HepG2 (cell line): ENCODE results near the gene POU1F1. TPM values are rescaled to one million over a fixed set of nuclear protein-coding genes. Genes with fewer than 3 reads are reported as not detected.
A peak's percentile ranks its signal among the peaks of the same experiment; 100 is the strongest.

ENCODE experiments used
- AGO2 ChIP-seq: fragments of 200-400 bp; formaldehyde crosslinking; optimal IDR thresholded peaks from 2 replicates; pipeline ENCODE3; 2017; ENCODE audit warnings: mild to moderate bottlenecking, low read depth, low read length, moderate library complexity
- ATF2 ChIP-seq: sonication (generic); formaldehyde crosslinking; IDR thresholded peaks from 2 replicates; pipeline ENCODE4 v1.4.0; 2020; ENCODE audit warnings: missing genetic modification reagents
- CEBPG ChIP-seq: IDR thresholded peaks from 2 replicates; pipeline ENCODE4 v1.6.1; 2016
- CREB1 ChIP-seq, 2 experiments: fragments of 450-650 bp in 1 of 2; IDR thresholded peaks; 2 replicates each; pipeline ENCODE4 v1.6.1; 2016 to 2017; ENCODE audit warnings: control low read depth in 1 of 2, mild to moderate bottlenecking in 1 of 2, missing compliant biosample characterization in 1 of 2, missing genetic modification characterization in 1 of 2
- CREM ChIP-seq, 2 experiments: sonication (generic) in 1 of 2; formaldehyde crosslinking in 1 of 2; IDR thresholded peaks; 2 replicates each; pipeline versions ENCODE4 v1.4.0 to v1.6.1; 2016 to 2020; ENCODE audit warnings: antibody characterized with exemption in 1 of 2, mild to moderate bottlenecking in 1 of 2, missing genetic modification reagents in 1 of 2
- ELF3 ChIP-seq: IDR thresholded peaks from 2 replicates; pipeline ENCODE4 v1.6.1; 2016; ENCODE audit warnings: missing genetic modification reagents, missing compliant biosample characterization
- EP300 ChIP-seq, 3 experiments: sonication (generic) in 1 of 3; formaldehyde crosslinking in 1 of 3; IDR thresholded peaks; 2 replicates each; pipeline versions ENCODE4 v1.5.1 to v1.6.1; 2011 to 2020; ENCODE audit warnings: low read depth in 2 of 3, low read length in 2 of 3, borderline replicate concordance in 1 of 3, improper control_type of control experiment in 1 of 3, mild to moderate bottlenecking in 1 of 3, missing genetic modification reagents in 1 of 3, moderate library complexity in 1 of 3
- FIP1L1 ChIP-seq: fragments of 200-400 bp; formaldehyde crosslinking; IDR thresholded peaks from 2 replicates; pipeline ENCODE4 v1.6.1; 2018; ENCODE audit warnings: low read depth, mild to moderate bottlenecking, low read length, moderate library complexity, borderline replicate concordance; ENCODE audit not compliant: insufficient read depth
- HMGA1 ChIP-seq: sonication (generic); formaldehyde crosslinking; conservative IDR thresholded peaks from 2 replicates; pipeline ENCODE4 v1.4.0; 2020; ENCODE audit warnings: missing genetic modification reagents
- MIXL1 ChIP-seq: IDR thresholded peaks from 2 replicates; pipeline ENCODE4 v1.6.1; 2016
- NCOA1 ChIP-seq: sonication (generic); formaldehyde crosslinking; IDR thresholded peaks from 2 replicates; pipeline ENCODE4 v1.9.0; 2021; ENCODE audit warnings: missing genetic modification reagents
- NFATC3 ChIP-seq: sonication (generic); formaldehyde crosslinking; IDR thresholded peaks from 2 replicates; pipeline ENCODE4 v1.5.1; 2020; ENCODE audit warnings: mild to moderate bottlenecking, missing genetic modification reagents
- NONO ChIP-seq, 2 experiments: fragments of 450-650 bp in 1 of 2; sonication (generic) in 1 of 2; formaldehyde crosslinking in 1 of 2; IDR thresholded peaks in 1 of 2; conservative IDR thresholded peaks in 1 of 2; 2 replicates each; pipeline versions ENCODE4 v1.6.1 to v1.8.0; 2017 to 2022; ENCODE audit warnings: mild to moderate bottlenecking in 1 of 2, missing genetic modification reagents in 1 of 2, moderate library complexity in 1 of 2
- PAWR ChIP-seq: sonication (generic); formaldehyde crosslinking; IDR thresholded peaks from 2 replicates; pipeline ENCODE4 v1.4.0; 2020; ENCODE audit warnings: missing genetic modification reagents, mild to moderate bottlenecking, borderline replicate concordance
- PHF21A ChIP-seq: sonication (generic); formaldehyde crosslinking; IDR thresholded peaks from 2 replicates; pipeline ENCODE4 v1.5.0; 2020; ENCODE audit warnings: mild to moderate bottlenecking, missing genetic modification reagents
- POGZ ChIP-seq: sonication (generic); formaldehyde crosslinking; IDR thresholded peaks from 2 replicates; pipeline ENCODE4 v1.4.0; 2020; ENCODE audit warnings: mild to moderate bottlenecking, missing genetic modification reagents
- ZIK1 ChIP-seq: sonication (generic); formaldehyde crosslinking; IDR thresholded peaks from 2 replicates; pipeline ENCODE4 v1.5.0; 2020; ENCODE audit warnings: mild to moderate bottlenecking, low read depth, missing genetic modification reagents, borderline replicate concordance
- ZNF235 ChIP-seq: sonication (generic); formaldehyde crosslinking; IDR thresholded peaks from 2 replicates; pipeline ENCODE4 v1.8.1; 2023; ENCODE audit warnings: mild to moderate bottlenecking, missing genetic modification reagents, borderline replicate concordance
- ZNF383 ChIP-seq: sonication (generic); formaldehyde crosslinking; IDR thresholded peaks from 2 replicates; pipeline ENCODE4 v1.4.0; 2020; ENCODE audit warnings: missing genetic modification reagents, mild to moderate bottlenecking, borderline replicate concordance
- ZNF678 ChIP-seq: sonication (generic); formaldehyde crosslinking; IDR thresholded peaks from 2 replicates; pipeline ENCODE4 v1.4.0; 2020; ENCODE audit warnings: mild to moderate bottlenecking, missing genetic modification reagents
- ZNF777 ChIP-seq: sonication (generic); formaldehyde crosslinking; IDR thresholded peaks from 2 replicates; pipeline ENCODE4 v1.4.0; 2020; ENCODE audit warnings: missing genetic modification reagents
- polyA plus RNA-seq, 8 experiments: library from polyadenylated mRNA; depleted of rRNA in 3 of 8; stranded (reverse) in 7 of 8; unstranded in 1 of 8; fragments of >200 nt; fragmentation: Illumina TruSeq in 4 of 8; extraction: Trizol in 4 of 8; gene quantifications; 2 replicates each; pipeline versions ENCODE4 v1.2.1 to v1.2.3, GENCODE V29; 2011 to 2016; ENCODE audit warnings: low read depth in 4 of 8, missing spikeins in 1 of 8, mixed read lengths in 1 of 8; ENCODE audit not compliant: insufficient read depth in 1 of 8
- total RNA-seq, 5 experiments: library from RNA; depleted of rRNA; stranded (reverse); fragments of >200 nt; fragmentation: Illumina TruSeq; extraction: Trizol; gene quantifications; 2 replicates each; pipeline ENCODE4 v1.2.3, GENCODE V29; 2016; ENCODE audit warnings: low read depth in 1 of 5
- TF ChIP-seq, protein P1 (sequence below): sonication (generic); formaldehyde crosslinking; IDR thresholded peaks from 2 replicates; pipeline ENCODE4 v1.5.0; 2020; ENCODE audit warnings: mild to moderate bottlenecking, missing genetic modification reagents

The POU1F1 gene
- total and polyA plus RNA-seq, 2 of the 13 experiments (the other 11 are each of a cell fraction or from before 2014, with no cell fraction given), result not detected

DNA sequence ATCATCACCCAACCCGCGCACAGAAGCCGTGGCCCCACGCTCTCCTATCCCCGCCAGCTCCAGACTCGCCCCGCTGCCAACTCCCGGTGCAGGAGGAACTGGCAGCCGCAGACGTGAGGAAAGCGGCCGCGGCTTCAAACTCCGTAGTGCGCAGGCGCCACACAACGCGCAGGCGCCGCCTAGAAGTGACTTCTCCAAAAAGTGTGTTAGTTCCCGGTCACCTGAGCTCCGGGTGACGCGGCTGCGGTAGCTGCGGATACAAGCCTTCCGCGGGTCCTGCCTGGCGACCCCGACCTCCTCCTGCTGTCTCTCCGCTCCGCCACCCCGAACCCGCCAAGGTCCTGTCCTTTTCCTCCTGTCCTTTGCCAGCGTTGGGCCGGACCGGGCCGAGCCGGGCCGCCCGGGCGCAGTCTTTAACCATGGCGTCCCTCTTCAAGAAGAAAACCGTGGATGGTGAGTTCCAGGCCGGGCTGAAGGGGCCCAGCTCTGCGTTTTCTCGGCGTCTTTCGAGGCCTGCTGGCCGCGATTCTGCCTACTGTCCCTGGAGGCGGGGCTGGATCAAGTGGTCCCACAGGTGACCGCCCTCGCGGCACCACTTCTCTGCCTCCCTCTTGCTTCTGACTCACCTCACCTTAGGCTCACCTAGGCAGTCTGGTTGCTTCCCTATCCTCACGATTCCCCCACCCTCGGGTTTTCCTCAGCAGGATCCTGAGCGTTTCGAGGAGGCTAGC, 49.1 kb downstream of the POU1F1 start, which contains the start of gene CHMP2B (continued):
- TF ChIP-seq, protein P1, sequence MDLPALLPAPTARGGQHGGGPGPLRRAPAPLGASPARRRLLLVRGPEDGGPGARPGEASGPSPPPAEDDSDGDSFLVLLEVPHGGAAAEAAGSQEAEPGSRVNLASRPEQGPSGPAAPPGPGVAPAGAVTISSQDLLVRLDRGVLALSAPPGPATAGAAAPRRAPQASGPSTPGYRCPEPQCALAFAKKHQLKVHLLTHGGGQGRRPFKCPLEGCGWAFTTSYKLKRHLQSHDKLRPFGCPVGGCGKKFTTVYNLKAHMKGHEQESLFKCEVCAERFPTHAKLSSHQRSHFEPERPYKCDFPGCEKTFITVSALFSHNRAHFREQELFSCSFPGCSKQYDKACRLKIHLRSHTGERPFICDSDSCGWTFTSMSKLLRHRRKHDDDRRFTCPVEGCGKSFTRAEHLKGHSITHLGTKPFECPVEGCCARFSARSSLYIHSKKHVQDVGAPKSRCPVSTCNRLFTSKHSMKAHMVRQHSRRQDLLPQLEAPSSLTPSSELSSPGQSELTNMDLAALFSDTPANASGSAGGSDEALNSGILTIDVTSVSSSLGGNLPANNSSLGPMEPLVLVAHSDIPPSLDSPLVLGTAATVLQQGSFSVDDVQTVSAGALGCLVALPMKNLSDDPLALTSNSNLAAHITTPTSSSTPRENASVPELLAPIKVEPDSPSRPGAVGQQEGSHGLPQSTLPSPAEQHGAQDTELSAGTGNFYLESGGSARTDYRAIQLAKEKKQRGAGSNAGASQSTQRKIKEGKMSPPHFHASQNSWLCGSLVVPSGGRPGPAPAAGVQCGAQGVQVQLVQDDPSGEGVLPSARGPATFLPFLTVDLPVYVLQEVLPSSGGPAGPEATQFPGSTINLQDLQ (CRISPR knock-in tag), result 0 out of 2 replicates have a peak, but pooled peaks have one; percentile 47
- TF ChIP-seq ZNF235 (no peak), ATF2 (CRISPR knock-in tag) (0 out of 2 replicates have a peak, but pooled peaks have one; percentile 20), MIXL1 (CRISPR knock-in tag) (peak; percentile 23; the same call in 1 of the 2 replicates), NCOA1 (CRISPR knock-in tag) (peak; percentile 80; the same call in 1 of the 2 replicates), NONO (IDR thresholded peaks at IDR 0.05) (no peak), NONO (CRISPR knock-in tag; conservative IDR thresholded peaks at IDR 0.05) (0 out of 2 replicates have a peak, but pooled peaks have one; percentile 19), PAWR (CRISPR knock-in tag) (0 out of 2 replicates have a peak, but pooled peaks have one; percentile 79), NFATC3 (CRISPR knock-in tag) (no peak), EP300 (IDR thresholded peaks at IDR 0.05; ENCODE audit: low read depth in 2 of 2, low read length in 2 of 2) (no peak), EP300 (CRISPR knock-in tag; IDR thresholded peaks at IDR 0.05; ENCODE audit: borderline replicate concordance) (no peak), ELF3 (CRISPR knock-in tag) (peak; percentile 65), PHF21A (CRISPR knock-in tag) (peak; percentile 66; the same call in 1 of the 2 replicates), ZNF777 (CRISPR knock-in tag) (no peak; the same call in 1 of the 2 replicates), CREB1 (IDR thresholded peaks at IDR 0.05) (peak; percentile 62), CREB1 (CRISPR knock-in tag; IDR thresholded peaks at IDR 0.05) (no peak), ZNF383 (no peak), FIP1L1 (no peak), CREM (IDR thresholded peaks at IDR 0.05) (peak; percentile 40; the same call in 1 of the 2 replicates), CREM (CRISPR knock-in tag; IDR thresholded peaks at IDR 0.05) (no peak), HMGA1 (CRISPR knock-in tag) (no peak), AGO2 (peak; percentile 56), CEBPG (CRISPR knock-in tag) (peak; percentile 29; the same call in 1 of the 2 replicates), ZNF678 (CRISPR knock-in tag) (0 out of 2 replicates have a peak, but pooled peaks have one; percentile 43), ZIK1 (CRISPR knock-in tag) (peak; percentile 89), POGZ (CRISPR knock-in tag) (0 out of 2 replicates have a peak, but pooled peaks have one; percentile 47)
